ENCODE data around the gene TBATA. TPM values are rescaled to one million over a fixed set of nuclear protein-coding genes. Genes with fewer than 3 reads are reported as not detected.

TBATA gene
- polyA plus RNA-seq, 1 of the 3 experiments (the other 2 are of a cell fraction): not detected

DNA sequence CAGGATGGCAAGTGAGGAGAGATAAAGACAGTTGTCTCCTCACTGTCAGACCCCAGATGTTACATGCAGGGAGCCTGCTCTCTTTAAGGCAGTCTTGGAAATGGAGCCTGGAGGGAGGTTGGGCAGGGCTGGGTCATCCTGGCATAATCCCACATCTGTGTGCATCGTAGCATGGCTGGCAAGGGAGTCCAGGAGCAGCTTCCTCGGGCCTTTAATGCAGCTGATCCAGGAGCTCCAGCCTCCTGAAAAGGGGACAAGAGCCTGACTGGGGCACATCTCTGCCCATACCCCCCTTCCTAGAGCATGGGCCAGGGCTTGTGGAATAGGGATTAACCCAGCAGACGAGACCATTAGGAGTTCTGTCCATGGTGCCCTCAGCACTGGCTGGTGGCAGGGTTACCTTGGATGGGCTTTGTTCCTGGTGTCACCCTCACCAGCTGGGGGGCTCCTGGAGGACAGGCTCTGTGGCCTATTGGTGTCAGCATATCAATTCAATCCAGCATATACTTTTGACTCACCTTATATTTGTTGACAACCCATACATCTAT lies 34.9 kb downstream of the TBATA start:
- DNase-seq: no peak

DNA sequence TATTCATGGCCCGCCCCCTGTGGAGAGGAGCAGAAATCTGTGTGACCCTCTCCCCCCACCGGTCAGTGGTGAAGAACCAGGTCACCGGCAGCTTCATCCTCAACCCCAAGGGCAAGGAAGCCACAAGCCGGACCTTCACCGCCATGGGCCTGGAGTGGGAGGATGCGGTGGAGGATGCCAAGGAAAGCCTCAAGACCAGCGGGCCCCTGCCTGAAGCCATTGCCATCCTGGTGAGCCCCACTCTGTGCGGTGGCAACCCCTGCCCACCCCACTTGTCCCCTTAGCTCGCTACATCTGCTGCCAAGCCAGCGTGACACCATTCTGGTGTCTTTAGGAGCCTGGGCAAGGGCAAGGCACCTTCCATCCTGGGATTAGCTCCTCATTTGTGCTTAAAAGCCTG lies 35.4 kb downstream of the TBATA start:
- CTCF ChIA-PET: interaction anchor here (1.7 to 2.4 kb wide), 2 partner anchors 9 to 200 kb away, joined by 6 to 14 read pairs; no protein-coding TSS in a partner anchor
- Histone ChIP-seq H2AFZ (ENCODE audit: low read depth) (no peak overlapping the region), H3K27ac (ENCODE audit: low read depth in 2 of 2, low read length in 1 of 2) (no peak overlapping the region), H3K27me3 (ENCODE audit: insufficient read depth) (no peaks in the 10 kb centered on the region), H3K79me2 (ENCODE audit: insufficient read depth) (no peaks in the 10 kb centered on the region), H3K4me1 (ENCODE audit: control insufficient read depth in 1 of 2, insufficient read depth in 2 of 2, low read depth in 1 of 2, low read length in 1 of 2) (no peaks in the 10 kb centered on the region; a peak in 1 of 4 replicates), H3K4me3 (ENCODE audit: low read depth in 2 of 2, low read length in 1 of 2) (no peak overlapping the region), H3K9ac (no peak overlapping the region), H3F3A (replicated peaks; ENCODE audit: insufficient read depth) (no peaks in the 10 kb centered on the region), H3K4me2 (no peak overlapping the region), H3K9me3 (no peaks in the 10 kb centered on the region), H3K36me3 (replicated peaks in 1 of 2; ENCODE audit: control insufficient read depth in 1 of 2, insufficient read depth in 2 of 2, low read length in 1 of 2) (no peaks in the 10 kb centered on the region), H3K9me2 (no peaks in the 10 kb centered on the region), H4K20me1 (ENCODE audit: insufficient read depth) (no peaks in the 10 kb centered on the region)
- TF ChIP-seq FOSL2 (IDR thresholded peaks at IDR 0.05; ENCODE audit: borderline replicate concordance, low read depth) (no peak), NRF1 (IDR thresholded peaks at IDR 0.05; ENCODE audit: low read depth, low read length) (no peak), EP300 (IDR thresholded peaks at IDR 0.05; ENCODE audit: borderline replicate concordance in 1 of 2, low read depth in 1 of 2, low read length in 1 of 2) (no peak), MXI1 (IDR thresholded peaks at IDR 0.05; ENCODE audit: low read depth, low read length) (no peak), RCOR1 (IDR thresholded peaks at IDR 0.05; ENCODE audit: low read length) (no peak), RFX5 (IDR thresholded peaks at IDR 0.05; ENCODE audit: low read length) (no peak), TAF1 (IDR thresholded peaks at IDR 0.05; ENCODE audit: borderline replicate concordance, low read depth, low read length) (no peak), FOXJ3 (CRISPR knock-in tag; IDR thresholded peaks at IDR 0.05) (no peak)
- TF ChIP-seq, protein P1, sequence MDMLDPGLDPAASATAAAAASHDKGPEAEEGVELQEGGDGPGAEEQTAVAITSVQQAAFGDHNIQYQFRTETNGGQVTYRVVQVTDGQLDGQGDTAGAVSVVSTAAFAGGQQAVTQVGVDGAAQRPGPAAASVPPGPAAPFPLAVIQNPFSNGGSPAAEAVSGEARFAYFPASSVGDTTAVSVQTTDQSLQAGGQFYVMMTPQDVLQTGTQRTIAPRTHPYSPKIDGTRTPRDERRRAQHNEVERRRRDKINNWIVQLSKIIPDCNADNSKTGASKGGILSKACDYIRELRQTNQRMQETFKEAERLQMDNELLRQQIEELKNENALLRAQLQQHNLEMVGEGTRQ (IDR thresholded peaks at IDR 0.05; ENCODE audit: borderline replicate concordance, low read depth, low read length): no peak
- WGBS (ENCODE audit: low lambda C conversion rate): 81% methylated on average over 4 of the region's 10 CpGs
- POLR2A ChIA-PET: no interaction called here
- DNase-seq: no peak

More for the DNA sequence above, 34.9 kb downstream of the TBATA start:
- no peak overlapping the region for H3K4me3 ChIP-seq (ENCODE audit: low read depth in 2 of 2, low read length in 1 of 2)
- no peaks in the 10 kb centered on the region; a peak in 1 of 4 replicates for H3K4me1 ChIP-seq (ENCODE audit: control insufficient read depth in 1 of 2, insufficient read depth in 2 of 2, low read depth in 1 of 2, low read length in 1 of 2)
- H3K4me2 ChIP-seq: no peak overlapping the region
- no peaks in the 10 kb centered on the region for H3K79me2 ChIP-seq (ENCODE audit: insufficient read depth)
- no peak overlapping the region for H3K27ac ChIP-seq (ENCODE audit: low read depth in 2 of 2, low read length in 1 of 2)
- WGBS (ENCODE audit: low lambda C conversion rate): 0% methylated on average over 1 of the region's 3 CpGs
- no peaks in the 10 kb centered on the region for H3K9me3 ChIP-seq
- H3K27me3 ChIP-seq (ENCODE audit: insufficient read depth): no peaks in the 10 kb centered on the region
- ChIA-PET POLR2A (no interaction called here), CTCF (interaction anchor here (0.8 to 2.4 kb wide), 3 partner anchors 8 to 201 kb away, joined by 3 to 14 read pairs (median 6); no protein-coding TSS in a partner anchor)
- TF ChIP-seq, protein P2, sequence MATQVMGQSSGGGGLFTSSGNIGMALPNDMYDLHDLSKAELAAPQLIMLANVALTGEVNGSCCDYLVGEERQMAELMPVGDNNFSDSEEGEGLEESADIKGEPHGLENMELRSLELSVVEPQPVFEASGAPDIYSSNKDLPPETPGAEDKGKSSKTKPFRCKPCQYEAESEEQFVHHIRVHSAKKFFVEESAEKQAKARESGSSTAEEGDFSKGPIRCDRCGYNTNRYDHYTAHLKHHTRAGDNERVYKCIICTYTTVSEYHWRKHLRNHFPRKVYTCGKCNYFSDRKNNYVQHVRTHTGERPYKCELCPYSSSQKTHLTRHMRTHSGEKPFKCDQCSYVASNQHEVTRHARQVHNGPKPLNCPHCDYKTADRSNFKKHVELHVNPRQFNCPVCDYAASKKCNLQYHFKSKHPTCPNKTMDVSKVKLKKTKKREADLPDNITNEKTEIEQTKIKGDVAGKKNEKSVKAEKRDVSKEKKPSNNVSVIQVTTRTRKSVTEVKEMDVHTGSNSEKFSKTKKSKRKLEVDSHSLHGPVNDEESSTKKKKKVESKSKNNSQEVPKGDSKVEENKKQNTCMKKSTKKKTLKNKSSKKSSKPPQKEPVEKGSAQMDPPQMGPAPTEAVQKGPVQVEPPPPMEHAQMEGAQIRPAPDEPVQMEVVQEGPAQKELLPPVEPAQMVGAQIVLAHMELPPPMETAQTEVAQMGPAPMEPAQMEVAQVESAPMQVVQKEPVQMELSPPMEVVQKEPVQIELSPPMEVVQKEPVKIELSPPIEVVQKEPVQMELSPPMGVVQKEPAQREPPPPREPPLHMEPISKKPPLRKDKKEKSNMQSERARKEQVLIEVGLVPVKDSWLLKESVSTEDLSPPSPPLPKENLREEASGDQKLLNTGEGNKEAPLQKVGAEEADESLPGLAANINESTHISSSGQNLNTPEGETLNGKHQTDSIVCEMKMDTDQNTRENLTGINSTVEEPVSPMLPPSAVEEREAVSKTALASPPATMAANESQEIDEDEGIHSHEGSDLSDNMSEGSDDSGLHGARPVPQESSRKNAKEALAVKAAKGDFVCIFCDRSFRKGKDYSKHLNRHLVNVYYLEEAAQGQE (IDR thresholded peaks at IDR 0.05; ENCODE audit: low read depth, low read length): 0 out of 2 replicates have a peak, but pooled peaks have one; percentile 20
- no peak for TF ChIP-seq JUND (IDR thresholded peaks at IDR 0.05)
- H2AFZ ChIP-seq (ENCODE audit: low read depth): no peak overlapping the region
- H3K9ac ChIP-seq: no peak overlapping the region
- H3F3A ChIP-seq (replicated peaks; ENCODE audit: insufficient read depth): no peaks in the 10 kb centered on the region
- no peaks in the 10 kb centered on the region for H4K20me1 ChIP-seq (ENCODE audit: insufficient read depth)
- H3K36me3 ChIP-seq (replicated peaks in 1 of 2; ENCODE audit: control insufficient read depth in 1 of 2, insufficient read depth in 2 of 2, low read length in 1 of 2): no peaks in the 10 kb centered on the region
- H3K9me2 ChIP-seq: no peaks in the 10 kb centered on the region
